HCT116 (cell line): ENCODE measurements around the gene WNT1. TPM values are rescaled to one million over a fixed set of nuclear protein-coding genes. Genes with fewer than 3 reads are reported as not detected.

Experiments
- ATAC-seq: fragments of 200-7000 bp; cut with Tn5 transposase; 2 replicates; pipeline ENCODE4 v1.9.1; 2020; ENCODE audit warnings: mild to moderate bottlenecking, moderate library complexity
- BruUV-seq: library from RNA; stranded (reverse); fragments of 400-500 nt; replicated peaks from 2 replicates; lab custom pipeline; 2021; lab: Mats Ljungman, UMichigan
- CTCF ChIA-PET: fragments of 300-600 bp; sonication (Branson Sonifier 250); formaldehyde crosslinking; loops from one replicate; lab custom pipeline; 2021; ENCODE audit warnings: antibody characterized with exemption; lab: Charles Lee
- POLR2A ChIA-PET: fragments of 300-600, 350-600 bp; sonication (Branson Sonifier 250); formaldehyde crosslinking; loops from one replicate; lab custom pipeline; 2021; ENCODE audit warnings: antibody characterized with exemption; lab: Charles Lee
- RAD21 ChIA-PET, 2 experiments: fragments of 300-600 bp; sonication (Branson Sonifier 250); formaldehyde crosslinking; loops; one replicate each; lab custom pipeline; 2023; ENCODE audit warnings: low total read pairs in 2 of 2; ENCODE audit not compliant: uncharacterized antibody in 2 of 2, unreplicated experiment in 2 of 2, low non-redundant PET in 1 of 2; lab: Charles Lee
- DNase-seq: peaks from one replicate; pipeline ENCODE4 v3.0.0-alpha.2; 2010; ENCODE audit warnings: low read depth, low spot score
- H2AFZ ChIP-seq: fragments of 200-600 bp; shearing (Covaris generic), sonication (generic); 2 replicates; pipeline ENCODE4 v1.6.1; 2017; ENCODE audit warnings: low read depth, mixed run types, mixed read lengths, antibody characterized with exemption, low read length; ENCODE audit not compliant: poor library complexity, severe bottlenecking
- H3K27ac ChIP-seq: 2 replicates; pipeline ENCODE4 v1.5.1; 2012; ENCODE audit warnings: low read depth, low read length
- H3K27me3 ChIP-seq: fragments of 200-600 bp; sonication (generic); 2 replicates; pipeline ENCODE4 v1.6.1; 2016; ENCODE audit warnings: mixed run types, low read length, mixed read lengths; ENCODE audit not compliant: insufficient read depth
- H3K36me3 ChIP-seq, 2 experiments: fragments of 200-500 bp in 1 of 2; fragments of 200-600 bp in 1 of 2; sonication (Bioruptor generic) in 1 of 2; sonication (generic) in 1 of 2; 2 replicates each; pipeline versions ENCODE4 v1.5.1 to v1.6.1; 2014 to 2016; ENCODE audit warnings: low read length in 2 of 2, inconsistent platforms in 1 of 2, mixed read lengths in 1 of 2, mixed run types in 1 of 2; ENCODE audit not compliant: insufficient read depth in 2 of 2, control insufficient read depth in 1 of 2
- H3K4me1 ChIP-seq, 2 experiments: fragments of 200-600 bp in 1 of 2; sonication (generic) in 1 of 2; 2 replicates each; pipeline versions ENCODE4 v1.5.1 to v1.6.1; 2012 to 2017; ENCODE audit warnings: low read length in 2 of 2, inconsistent platforms in 1 of 2, mild to moderate bottlenecking in 1 of 2, mixed read lengths in 1 of 2, mixed run types in 1 of 2, moderate library complexity in 1 of 2; ENCODE audit not compliant: insufficient read depth in 2 of 2, control insufficient read depth in 1 of 2
- H3K4me2 ChIP-seq: fragments of 200-600 bp; sonication (generic); 2 replicates; pipeline ENCODE4 v1.6.1; 2017; ENCODE audit warnings: mixed run types, low read length, mixed read lengths
- H3K4me3 ChIP-seq, 2 experiments: fragments of 200-600 bp in 1 of 2; sonication (generic) in 1 of 2; replicated peaks in 1 of 2; 2 replicates each; pipeline ENCODE4 v1.5.1; 2011 to 2016; ENCODE audit warnings: low read length in 2 of 2, control low read depth in 1 of 2, low read depth in 1 of 2, mild to moderate bottlenecking in 1 of 2, mixed read lengths in 1 of 2, mixed run types in 1 of 2
- H3K79me2 ChIP-seq: fragments of 200-600 bp; sonication (generic); 2 replicates; pipeline ENCODE4 v1.6.1; 2017; ENCODE audit warnings: mild to moderate bottlenecking, mixed run types, low read length, moderate library complexity, mixed read lengths; ENCODE audit not compliant: insufficient read depth
- H3K9ac ChIP-seq: fragments of 200-600 bp; sonication (generic); 2 replicates; pipeline ENCODE4 v1.6.1; 2016; ENCODE audit warnings: low read length, mixed read lengths
- H3K9me2 ChIP-seq: fragments of 200-600 bp; sonication (generic), shearing (Covaris generic); 2 replicates; pipeline ENCODE4 v1.6.1; 2017; ENCODE audit warnings: mixed run types, mild to moderate bottlenecking, moderate library complexity; ENCODE audit not compliant: insufficient read depth
- H3K9me3 ChIP-seq, 2 experiments: fragments of 200-500 bp in 1 of 2; fragments of 200-600 bp in 1 of 2; sonication (Bioruptor generic) in 1 of 2; sonication (generic) in 1 of 2; 2 replicates each; pipeline ENCODE4 v1.6.1; 2014 to 2017; ENCODE audit warnings: low read length in 2 of 2, mixed read lengths in 2 of 2, inconsistent platforms in 1 of 2, low read depth in 1 of 2, mild to moderate bottlenecking in 1 of 2, mixed run types in 1 of 2, moderate library complexity in 1 of 2; ENCODE audit not compliant: control insufficient read depth in 1 of 2, insufficient read depth in 1 of 2
- H4K20me1 ChIP-seq: fragments of 200-600 bp; sonication (generic), shearing (Covaris generic); 2 replicates; pipeline ENCODE4 v1.6.1; 2017; ENCODE audit warnings: mixed run types, mild to moderate bottlenecking, moderate library complexity; ENCODE audit not compliant: insufficient read depth
- CBX3 ChIP-seq: IDR thresholded peaks from 2 replicates; pipeline ENCODE4 v1.6.1; 2012; ENCODE audit warnings: low read depth
- ELF1 ChIP-seq: IDR thresholded peaks from 2 replicates; pipeline ENCODE4 v1.6.1; 2012; ENCODE audit warnings: low read depth, borderline replicate concordance
- JUND ChIP-seq: IDR thresholded peaks from 2 replicates; pipeline ENCODE4 v1.6.1; 2012
- POLR2A ChIP-seq: IDR thresholded peaks from 2 replicates; pipeline ENCODE4 v1.7.0; 2011; ENCODE audit warnings: borderline replicate concordance; ENCODE audit not compliant: insufficient read depth, insufficient read length; ENCODE audit errors: extremely low read depth
- POLR2AphosphoS5 ChIP-seq: IDR thresholded peaks from 2 replicates; pipeline ENCODE4 v1.6.1; 2011; ENCODE audit warnings: mild to moderate bottlenecking, low read depth, low read length, moderate library complexity
- SIN3A ChIP-seq: IDR thresholded peaks from 2 replicates; pipeline ENCODE4 v1.6.1; 2012; ENCODE audit warnings: low read depth
- TCF7L2 ChIP-seq: IDR thresholded peaks from 2 replicates; pipeline ENCODE4 v1.7.0; 2011; ENCODE audit warnings: borderline replicate concordance, inconsistent platforms; ENCODE audit not compliant: insufficient read depth, insufficient read length; ENCODE audit errors: extremely low read depth
- ZFX ChIP-seq: fragments of 450-650 bp; IDR thresholded peaks from 2 replicates; pipeline ENCODE4 v1.6.1; 2017
- intact Hi-C: fragments of 100-400 bp; cut with micrococcal nuclease; formaldehyde crosslinking; loops from 2 replicates; pipeline ENCODE4 v1.10.0; 2022
- total RNA-seq: library from RNA; stranded (reverse); gene quantifications from one replicate; pipeline ENCODE4 v1.2.1, GENCODE V29; 2021; ENCODE audit not compliant: unreplicated experiment
- TF ChIP-seq, protein P1 (sequence below): IDR thresholded peaks from 2 replicates; pipeline ENCODE4 v1.6.1; 2012
- TF ChIP-seq, protein P2 (sequence below): IDR thresholded peaks from 2 replicates; pipeline ENCODE4 v1.6.1; 2012; ENCODE audit warnings: low read depth
- TF ChIP-seq, protein P3 (sequence below): IDR thresholded peaks from 2 replicates; pipeline ENCODE4 v1.6.1; 2012
- TF ChIP-seq, protein P4 (sequence below): IDR thresholded peaks from 2 replicates; pipeline ENCODE4 v1.6.1; 2011; ENCODE audit warnings: mild to moderate bottlenecking, low read length, moderate library complexity; ENCODE audit not compliant: insufficient replicate concordance; ENCODE audit errors: extremely low read depth

The WNT1 gene
- total RNA-seq, 1 experiment from 2014 or later: not detected

DNA sequence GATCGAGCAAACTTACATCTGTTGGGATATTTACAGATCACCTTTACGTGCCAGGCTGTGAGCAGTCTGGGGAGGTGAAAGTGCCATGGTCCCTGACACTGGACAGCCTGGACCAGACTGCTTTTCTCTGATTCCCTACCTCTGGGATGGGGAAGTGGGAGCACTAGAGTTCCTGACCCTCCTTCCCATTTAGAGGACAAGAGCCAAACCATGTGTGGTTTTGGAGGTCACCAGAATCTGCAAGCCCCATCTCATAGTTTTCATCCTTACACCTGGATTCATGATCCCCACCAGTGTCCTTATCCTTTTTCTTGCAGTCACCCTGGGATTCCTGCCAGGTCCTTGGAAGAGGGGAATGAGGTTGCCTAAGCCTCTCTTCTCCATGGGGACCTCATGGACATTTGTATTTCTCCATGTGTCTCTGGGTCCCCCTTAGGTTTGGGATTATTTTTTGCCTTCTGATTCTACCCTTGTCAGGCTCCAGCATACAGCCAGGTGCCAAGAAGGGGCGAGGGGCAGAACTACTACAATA is 5.1 kb upstream of the WNT1 start (continued):
- TF ChIP-seq POLR2AphosphoS5: no peak
- no peak for TF ChIP-seq ZFX
- TF ChIP-seq SIN3A: no peak
- TF ChIP-seq TCF7L2: no peak
- TF ChIP-seq CBX3: no peak
- no peak for TF ChIP-seq POLR2A

DNA sequence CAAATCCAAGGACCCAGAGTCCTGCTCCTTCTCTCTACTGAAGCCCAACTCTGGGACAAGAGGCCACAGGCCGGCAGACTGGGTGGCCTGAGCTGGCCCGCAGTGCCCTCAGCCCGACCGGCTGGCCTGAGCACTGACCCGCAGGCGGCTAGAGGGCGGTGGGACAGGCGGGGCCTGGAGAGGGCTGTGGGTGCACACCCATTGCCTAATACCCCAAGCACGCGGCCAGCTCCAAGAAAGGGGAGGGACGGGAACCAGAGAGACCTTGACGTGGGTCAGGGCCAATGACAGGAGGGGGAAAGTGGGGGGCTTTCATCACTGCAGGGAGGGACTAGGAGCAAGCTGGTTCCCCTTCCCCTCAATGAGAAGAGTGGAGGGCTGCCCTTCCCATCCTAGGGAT is 4.6 kb upstream of the WNT1 start:
- Histone ChIP-seq H3K9me2 (no peaks in the 10 kb centered on the region), H3K4me1 (peaks cover 9 to 32% of the 10 kb centered on the region in 2 experiments; a peak in 3 of 4 replicates), H3K36me3 (no peaks in the 10 kb centered on the region), H4K20me1 (no peaks in the 10 kb centered on the region), H3K27me3 (no peaks in the 10 kb centered on the region), H3K9ac (no peak overlapping the region), H3K27ac (no peak overlapping the region; the same call in 1 of the 2 replicates), H3K79me2 (peaks cover 9% of the 10 kb centered on the region; the same call in 1 of the 2 replicates), H3K9me3 (no peaks in the 10 kb centered on the region), H3K4me2 (no peak overlapping the region), H2AFZ (no peak overlapping the region), H3K4me3 (no peak overlapping the region)
- RAD21 ChIA-PET: no interaction called here
- POLR2A ChIA-PET: no interaction called here
- no TSS peak for BruUV-seq
- DNase-seq (no peak), ATAC-seq (no peak)
- TF ChIP-seq, protein P1, sequence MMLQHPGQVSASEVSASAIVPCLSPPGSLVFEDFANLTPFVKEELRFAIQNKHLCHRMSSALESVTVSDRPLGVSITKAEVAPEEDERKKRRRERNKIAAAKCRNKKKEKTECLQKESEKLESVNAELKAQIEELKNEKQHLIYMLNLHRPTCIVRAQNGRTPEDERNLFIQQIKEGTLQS: no peak
- TF ChIP-seq, protein P2, sequence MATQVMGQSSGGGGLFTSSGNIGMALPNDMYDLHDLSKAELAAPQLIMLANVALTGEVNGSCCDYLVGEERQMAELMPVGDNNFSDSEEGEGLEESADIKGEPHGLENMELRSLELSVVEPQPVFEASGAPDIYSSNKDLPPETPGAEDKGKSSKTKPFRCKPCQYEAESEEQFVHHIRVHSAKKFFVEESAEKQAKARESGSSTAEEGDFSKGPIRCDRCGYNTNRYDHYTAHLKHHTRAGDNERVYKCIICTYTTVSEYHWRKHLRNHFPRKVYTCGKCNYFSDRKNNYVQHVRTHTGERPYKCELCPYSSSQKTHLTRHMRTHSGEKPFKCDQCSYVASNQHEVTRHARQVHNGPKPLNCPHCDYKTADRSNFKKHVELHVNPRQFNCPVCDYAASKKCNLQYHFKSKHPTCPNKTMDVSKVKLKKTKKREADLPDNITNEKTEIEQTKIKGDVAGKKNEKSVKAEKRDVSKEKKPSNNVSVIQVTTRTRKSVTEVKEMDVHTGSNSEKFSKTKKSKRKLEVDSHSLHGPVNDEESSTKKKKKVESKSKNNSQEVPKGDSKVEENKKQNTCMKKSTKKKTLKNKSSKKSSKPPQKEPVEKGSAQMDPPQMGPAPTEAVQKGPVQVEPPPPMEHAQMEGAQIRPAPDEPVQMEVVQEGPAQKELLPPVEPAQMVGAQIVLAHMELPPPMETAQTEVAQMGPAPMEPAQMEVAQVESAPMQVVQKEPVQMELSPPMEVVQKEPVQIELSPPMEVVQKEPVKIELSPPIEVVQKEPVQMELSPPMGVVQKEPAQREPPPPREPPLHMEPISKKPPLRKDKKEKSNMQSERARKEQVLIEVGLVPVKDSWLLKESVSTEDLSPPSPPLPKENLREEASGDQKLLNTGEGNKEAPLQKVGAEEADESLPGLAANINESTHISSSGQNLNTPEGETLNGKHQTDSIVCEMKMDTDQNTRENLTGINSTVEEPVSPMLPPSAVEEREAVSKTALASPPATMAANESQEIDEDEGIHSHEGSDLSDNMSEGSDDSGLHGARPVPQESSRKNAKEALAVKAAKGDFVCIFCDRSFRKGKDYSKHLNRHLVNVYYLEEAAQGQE: no peak
- TF ChIP-seq ZFX (no peak), POLR2AphosphoS5 (no peak), ELF1 (no peak), JUND (no peak)
- TF ChIP-seq, protein P3, sequence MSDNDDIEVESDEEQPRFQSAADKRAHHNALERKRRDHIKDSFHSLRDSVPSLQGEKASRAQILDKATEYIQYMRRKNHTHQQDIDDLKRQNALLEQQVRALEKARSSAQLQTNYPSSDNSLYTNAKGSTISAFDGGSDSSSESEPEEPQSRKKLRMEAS: no peak
- TF ChIP-seq, protein P4, sequence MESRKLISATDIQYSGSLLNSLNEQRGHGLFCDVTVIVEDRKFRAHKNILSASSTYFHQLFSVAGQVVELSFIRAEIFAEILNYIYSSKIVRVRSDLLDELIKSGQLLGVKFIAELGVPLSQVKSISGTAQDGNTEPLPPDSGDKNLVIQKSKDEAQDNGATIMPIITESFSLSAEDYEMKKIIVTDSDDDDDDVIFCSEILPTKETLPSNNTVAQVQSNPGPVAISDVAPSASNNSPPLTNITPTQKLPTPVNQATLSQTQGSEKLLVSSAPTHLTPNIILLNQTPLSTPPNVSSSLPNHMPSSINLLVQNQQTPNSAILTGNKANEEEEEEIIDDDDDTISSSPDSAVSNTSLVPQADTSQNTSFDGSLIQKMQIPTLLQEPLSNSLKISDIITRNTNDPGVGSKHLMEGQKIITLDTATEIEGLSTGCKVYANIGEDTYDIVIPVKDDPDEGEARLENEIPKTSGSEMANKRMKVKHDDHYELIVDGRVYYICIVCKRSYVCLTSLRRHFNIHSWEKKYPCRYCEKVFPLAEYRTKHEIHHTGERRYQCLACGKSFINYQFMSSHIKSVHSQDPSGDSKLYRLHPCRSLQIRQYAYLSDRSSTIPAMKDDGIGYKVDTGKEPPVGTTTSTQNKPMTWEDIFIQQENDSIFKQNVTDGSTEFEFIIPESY: no peak
- CTCF ChIA-PET: interaction anchor here (1.2 to 1.9 kb wide), 2 partner anchors 9 to 19 kb away, joined by 4 to 5 read pairs; no protein-coding TSS in a partner anchor
- intact Hi-C loops: no loop called here
